ENCODE results near the gene DPP6.

Gene DPP6

GRCh38 chr7:154347700-154348266 lies 295.6 kb downstream of the DPP6 start:
- DNase-seq: no peak

GRCh38 chr7:154350892-154351291 lies 298.7 kb downstream of the DPP6 start:
- DNase-seq: no peak

GRCh38 chr7:154353355-154353767 lies 301.2 kb downstream of the DPP6 start:
- no peak for DNase-seq

- no peak for DNase-seq
Observed at GRCh38 chr7:154364170-154364569, 312.0 kb downstream of the DPP6 start.

GRCh38 chr7:154371424-154371823 lies 319.2 kb downstream of the DPP6 start:
- DNase-seq: no peak

- no peak for DNase-seq
Observed at GRCh38 chr7:154372011-154372601, 319.9 kb downstream of the DPP6 start.

GRCh38 chr7:154373956-154374355 lies 321.8 kb downstream of the DPP6 start:
- no peak for DNase-seq

GRCh38 chr7:154375956-154376355 lies 323.8 kb downstream of the DPP6 start:
- no peak for DNase-seq

GRCh38 chr7:154380771-154381170 lies 328.6 kb downstream of the DPP6 start:
- no peak for DNase-seq

GRCh38 chr7:154383045-154383444 lies 330.8 kb downstream of the DPP6 start:
- no peak for DNase-seq

- no peak for DNase-seq
Observed at GRCh38 chr7:154385214-154385613, 333.0 kb downstream of the DPP6 start.

- DNase-seq: no peak
Observed at GRCh38 chr7:154387252-154387651, 335.1 kb downstream of the DPP6 start.

GRCh38 chr7:154388412-154388811 lies 336.2 kb downstream of the DPP6 start:
- DNase-seq: no peak

GRCh38 chr7:154388999-154389398 lies 336.8 kb downstream of the DPP6 start:
- no peak for DNase-seq

- no peak for DNase-seq
Observed at GRCh38 chr7:154390961-154391360, 338.8 kb downstream of the DPP6 start.

- DNase-seq: no peak
Observed at GRCh38 chr7:154394804-154395203, 342.6 kb downstream of the DPP6 start.

GRCh38 chr7:154406312-154406711 lies 354.1 kb downstream of the DPP6 start:
- no peak for DNase-seq

GRCh38 chr7:154409703-154410311 lies 357.6 kb downstream of the DPP6 start:
- DNase-seq: peak; percentile 41

GRCh38 chr7:154412105-154412504 lies 359.9 kb downstream of the DPP6 start:
- DNase-seq: no peak

- no peak for DNase-seq
Observed at GRCh38 chr7:154415709-154416399, 363.7 kb downstream of the DPP6 start.

GRCh38 chr7:154416714-154417113 lies 364.5 kb downstream of the DPP6 start:
- DNase-seq: no peak

GRCh38 chr7:154419344-154419743 lies 367.1 kb downstream of the DPP6 start:
- DNase-seq: no peak

GRCh38 chr7:154423231-154423630 lies 371.0 kb downstream of the DPP6 start:
- peak; percentile 30 for DNase-seq

- no peak for DNase-seq
Observed at GRCh38 chr7:154424350-154424749, 372.2 kb downstream of the DPP6 start.

All from midbrain (tissue), 1 donor.